GM13977 (cell line): Measurements from ENCODE around the gene PNMT.
"Not testable (repeated sequence)": the region's sequence is repeated elsewhere in the genome, so short reads cannot be mapped to it uniquely, and the experiment has no call there.

Experiments
- DNase-seq: peaks from one replicate; pipeline ENCODE4 v3.0.0; 2012; ENCODE audit warnings: low spot score
- in situ Hi-C: fragments of 300-500 bp; cut with MboI; formaldehyde crosslinking; loops from one replicate; pipeline ENCODE4 v1.12.0; 2022; ENCODE audit warnings: low sequenced_read_pairs, low pct_unique_long_range_greater_than_20kb, mixed read lengths, inconsistent platforms; ENCODE audit not compliant: unreplicated experiment
- TF ChIP-seq, protein P1 (sequence below): IDR thresholded peaks from 2 replicates; pipeline ENCODE4 v1.5.1; 2012; ENCODE audit warnings: mild to moderate bottlenecking, control low read depth; ENCODE audit not compliant: insufficient read depth; ENCODE audit errors: extremely low read depth, missing control alignments

The PNMT gene

DNA sequence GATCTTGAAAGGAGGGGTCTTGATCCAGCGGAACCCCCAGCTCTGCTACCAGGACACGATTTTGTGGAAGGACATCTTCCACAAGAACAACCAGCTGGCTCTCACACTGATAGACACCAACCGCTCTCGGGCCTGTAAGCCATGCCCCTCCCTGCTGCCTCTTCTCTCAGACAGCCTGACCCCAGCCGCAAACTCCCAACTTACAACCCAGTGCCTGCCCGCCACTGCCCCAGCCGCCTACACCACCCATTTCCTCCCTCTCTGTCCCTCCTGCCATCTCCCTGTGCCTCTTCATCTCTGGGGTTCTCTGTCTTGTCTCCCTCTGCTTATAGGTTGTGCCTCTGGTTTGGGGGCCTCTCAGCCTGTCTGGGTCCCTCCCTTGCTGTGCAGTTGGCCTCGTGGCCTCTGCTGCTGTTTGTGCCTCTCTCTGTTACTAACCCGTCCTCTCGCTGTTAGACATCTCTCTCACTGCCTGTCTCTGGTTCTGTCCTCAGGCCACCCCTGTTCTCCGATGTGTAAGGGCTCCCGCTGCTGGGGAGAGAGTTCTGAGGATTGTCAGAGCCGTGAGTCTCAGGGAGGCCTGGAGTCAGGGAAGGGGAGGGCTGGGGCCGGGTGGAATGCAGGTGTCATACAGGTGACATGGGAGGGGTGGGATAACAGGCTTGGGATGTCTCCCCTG lies 41.2 kb downstream of the PNMT start:
- TF ChIP-seq, protein P1, sequence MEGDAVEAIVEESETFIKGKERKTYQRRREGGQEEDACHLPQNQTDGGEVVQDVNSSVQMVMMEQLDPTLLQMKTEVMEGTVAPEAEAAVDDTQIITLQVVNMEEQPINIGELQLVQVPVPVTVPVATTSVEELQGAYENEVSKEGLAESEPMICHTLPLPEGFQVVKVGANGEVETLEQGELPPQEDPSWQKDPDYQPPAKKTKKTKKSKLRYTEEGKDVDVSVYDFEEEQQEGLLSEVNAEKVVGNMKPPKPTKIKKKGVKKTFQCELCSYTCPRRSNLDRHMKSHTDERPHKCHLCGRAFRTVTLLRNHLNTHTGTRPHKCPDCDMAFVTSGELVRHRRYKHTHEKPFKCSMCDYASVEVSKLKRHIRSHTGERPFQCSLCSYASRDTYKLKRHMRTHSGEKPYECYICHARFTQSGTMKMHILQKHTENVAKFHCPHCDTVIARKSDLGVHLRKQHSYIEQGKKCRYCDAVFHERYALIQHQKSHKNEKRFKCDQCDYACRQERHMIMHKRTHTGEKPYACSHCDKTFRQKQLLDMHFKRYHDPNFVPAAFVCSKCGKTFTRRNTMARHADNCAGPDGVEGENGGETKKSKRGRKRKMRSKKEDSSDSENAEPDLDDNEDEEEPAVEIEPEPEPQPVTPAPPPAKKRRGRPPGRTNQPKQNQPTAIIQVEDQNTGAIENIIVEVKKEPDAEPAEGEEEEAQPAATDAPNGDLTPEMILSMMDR = no peak
- DNase-seq = no peak
- in situ Hi-C loops = no loop called here

DNA sequence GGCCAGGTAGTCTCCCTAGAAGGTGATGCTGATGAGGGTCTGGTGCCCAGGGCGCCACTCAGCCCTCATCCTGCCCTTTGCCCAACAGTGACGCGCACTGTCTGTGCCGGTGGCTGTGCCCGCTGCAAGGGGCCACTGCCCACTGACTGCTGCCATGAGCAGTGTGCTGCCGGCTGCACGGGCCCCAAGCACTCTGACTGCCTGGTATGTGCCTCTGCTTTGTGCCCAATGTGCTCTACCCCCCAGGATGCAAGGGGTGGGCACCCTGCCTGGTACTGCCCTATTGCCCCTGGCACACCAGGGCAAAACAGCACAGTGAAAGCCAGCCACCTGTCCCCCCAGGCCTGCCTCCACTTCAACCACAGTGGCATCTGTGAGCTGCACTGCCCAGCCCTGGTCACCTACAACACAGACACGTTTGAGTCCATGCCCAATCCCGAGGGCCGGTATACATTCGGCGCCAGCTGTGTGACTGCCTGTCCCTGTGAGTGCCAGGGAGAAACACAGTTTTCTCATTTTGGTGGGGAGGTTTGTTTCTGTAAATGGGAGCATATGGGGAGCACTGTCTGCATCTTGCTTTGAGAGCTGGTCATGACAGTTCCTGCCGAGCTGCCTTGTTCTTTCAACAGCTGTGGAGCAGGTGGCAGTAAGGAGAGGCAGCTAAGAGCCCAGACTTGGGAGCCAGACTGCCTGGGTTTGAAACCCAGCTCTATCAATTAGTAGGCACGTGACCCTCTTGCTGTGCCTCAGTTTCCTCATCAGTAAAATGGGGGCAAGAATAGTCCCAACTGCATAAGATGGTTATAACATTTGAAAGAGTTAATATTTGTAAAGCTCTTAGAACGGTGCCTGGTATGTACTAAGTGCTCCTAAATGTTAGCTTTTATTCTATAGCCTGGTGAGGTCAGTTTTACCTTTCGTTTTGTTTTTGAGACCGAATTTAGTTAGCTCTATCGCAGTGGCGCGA lies 42.0 kb downstream of the PNMT start:
- in situ Hi-C loops = no loop called here
- TF ChIP-seq, protein P1 = no peak
- no peak for DNase-seq

DNA sequence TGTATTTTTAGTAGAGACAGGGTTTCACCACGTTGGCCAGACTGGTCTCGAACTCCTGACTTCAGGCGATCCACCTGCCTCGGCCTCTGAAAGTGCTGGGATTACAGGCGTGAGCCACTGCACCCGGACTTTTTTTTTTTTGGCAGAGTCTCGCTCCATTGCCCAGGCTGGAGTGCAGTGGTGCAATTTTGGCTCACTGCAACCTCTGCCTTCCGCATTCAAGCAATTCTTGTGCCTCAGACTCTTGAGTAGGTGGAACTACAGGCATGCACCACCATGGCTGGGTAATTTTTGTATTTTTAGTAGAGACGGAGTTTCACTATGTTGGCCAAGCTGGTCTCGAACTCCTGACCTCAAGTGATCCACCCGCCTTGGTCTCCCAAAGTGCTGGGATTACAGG lies 42.8 kb downstream of the PNMT start:
- in situ Hi-C loops, DNase-seq: not testable (repeated sequence)

DNA sequence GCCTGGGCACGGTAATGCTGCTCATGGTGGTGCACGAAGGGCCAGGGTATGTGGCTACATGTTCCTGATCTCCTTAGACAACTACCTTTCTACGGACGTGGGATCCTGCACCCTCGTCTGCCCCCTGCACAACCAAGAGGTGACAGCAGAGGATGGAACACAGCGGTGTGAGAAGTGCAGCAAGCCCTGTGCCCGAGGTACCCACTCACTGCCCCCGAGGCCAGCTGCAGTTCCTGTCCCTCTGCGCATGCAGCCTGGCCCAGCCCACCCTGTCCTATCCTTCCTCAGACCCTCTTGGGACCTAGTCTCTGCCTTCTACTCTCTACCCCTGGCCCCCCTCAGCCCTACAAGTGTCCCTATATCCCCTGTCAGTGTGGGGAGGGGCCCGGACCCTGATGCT lies 43.6 kb downstream of the PNMT start:
- DNase-seq = no peak
- TF ChIP-seq, protein P1 = no peak
- in situ Hi-C loops = no loop called here

- TF ChIP-seq, protein P1 = no peak
- in situ Hi-C loops = no loop called here
- DNase-seq = no peak
These were observed 46.0 kb downstream of the PNMT start for GRCh38 chr17:39714234-39714633.

DNA sequence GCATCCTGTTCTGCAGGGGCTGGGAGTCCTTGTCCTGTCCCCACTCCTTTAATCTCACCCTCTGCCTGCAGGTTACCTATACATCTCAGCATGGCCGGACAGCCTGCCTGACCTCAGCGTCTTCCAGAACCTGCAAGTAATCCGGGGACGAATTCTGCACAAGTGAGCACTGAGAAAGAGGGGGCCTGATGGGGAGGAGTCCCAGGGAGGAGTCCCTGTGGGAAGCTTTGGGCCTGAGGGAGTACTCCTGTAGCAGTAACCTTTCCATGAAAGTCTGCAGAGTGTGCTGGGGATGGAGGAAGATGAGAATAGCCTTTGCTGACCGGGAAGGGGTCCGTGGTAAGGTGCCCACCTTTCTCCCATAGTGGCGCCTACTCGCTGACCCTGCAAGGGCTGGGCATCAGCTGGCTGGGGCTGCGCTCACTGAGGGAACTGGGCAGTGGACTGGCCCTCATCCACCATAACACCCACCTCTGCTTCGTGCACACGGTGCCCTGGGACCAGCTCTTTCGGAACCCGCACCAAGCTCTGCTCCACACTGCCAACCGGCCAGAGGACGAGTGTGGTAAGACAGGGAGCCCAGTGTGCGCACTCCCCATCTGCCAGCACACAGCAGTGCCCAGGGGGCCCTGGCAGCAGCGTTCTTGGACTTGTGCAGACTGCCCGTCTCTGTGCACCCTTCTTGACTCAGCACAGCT lies 47.3 kb downstream of the PNMT start:
- no peak for DNase-seq
- TF ChIP-seq, protein P1 = no peak
- in situ Hi-C loops = no loop called here
